HL-60 (cell line): ENCODE results near the gene AHDC1.

Experiments used
- DNase-seq, 2 experiments: peaks; one replicate each; pipeline ENCODE4 v3.0.0-alpha.2; 2010 to 2020; ENCODE audit warnings: low read depth in 1 of 2, low spot score in 1 of 2
- H3K27ac ChIP-seq: fragments of 250-450 bp; sonication (Bioruptor Pico); replicated peaks from 2 replicates; pipeline ENCODE4 v1.5.1; 2020; ENCODE audit warnings: mild to moderate bottlenecking, moderate library complexity
- H3K27me3 ChIP-seq: fragments of 250-450 bp; sonication (Bioruptor Pico); 2 replicates; pipeline ENCODE4 v1.5.1; 2021; ENCODE audit warnings: mild to moderate bottlenecking, moderate library complexity; ENCODE audit not compliant: insufficient read depth, poor library complexity, severe bottlenecking
- H3K4me3 ChIP-seq: replicated peaks from 2 replicates; pipeline ENCODE4 v1.5.1; 2011; ENCODE audit warnings: mild to moderate bottlenecking, control low read depth, low read length; ENCODE audit not compliant: insufficient read depth
- CTCF ChIP-seq: IDR thresholded peaks from one replicate; pipeline ENCODE4 v1.5.1; 2011; ENCODE audit warnings: low read length, control low read depth, inconsistent platforms; ENCODE audit not compliant: insufficient read depth
- GABPA ChIP-seq: IDR thresholded peaks from 2 replicates; pipeline ENCODE4 v1.6.1; 2012; ENCODE audit warnings: low read depth
- POLR2AphosphoS5 ChIP-seq: IDR thresholded peaks from 2 replicates; pipeline ENCODE4 v1.6.1; 2012; ENCODE audit warnings: low read depth
- REST ChIP-seq: IDR thresholded peaks from 2 replicates; pipeline ENCODE4 v1.6.1; 2012; ENCODE audit warnings: low read depth; ENCODE audit not compliant: insufficient replicate concordance
- SPI1 ChIP-seq: IDR thresholded peaks from 2 replicates; pipeline ENCODE4 v1.6.1; 2012; ENCODE audit warnings: low read depth, mild to moderate bottlenecking, borderline replicate concordance

The AHDC1 gene

GRCh38 chr1:27567146-27567526 lies 36.8 kb downstream of the AHDC1 start:
- no peak for DNase-seq
- Histone ChIP-seq H3K27ac (no peak overlapping the region), H3K4me3 (no peak overlapping the region), H3K27me3 (no peaks in the 10 kb centered on the region)
- no peak for TF ChIP-seq POLR2AphosphoS5
- no peak for TF ChIP-seq REST
- no peak for TF ChIP-seq GABPA
- TF ChIP-seq SPI1: no peak
- no peak for TF ChIP-seq CTCF

- TF ChIP-seq POLR2AphosphoS5 (no peak), SPI1 (no peak), CTCF (no peak), REST (no peak), GABPA (no peak)
- H3K27ac ChIP-seq: no peak overlapping the region
- H3K27me3 ChIP-seq: no peaks in the 10 kb centered on the region
- H3K4me3 ChIP-seq: no peak overlapping the region
- DNase-seq: no peak
These were observed 37.3 kb downstream of the AHDC1 start for GRCh38 chr1:27566462-27567145.

GRCh38 chr1:27564710-27565649 lies 39.0 kb downstream of the AHDC1 start:
- DNase-seq: no peak
- TF ChIP-seq POLR2AphosphoS5 (no peak), CTCF (no peak), GABPA (no peak), SPI1 (no peak)
- no peak overlapping the region for H3K4me3 ChIP-seq
- H3K27ac ChIP-seq: no peak overlapping the region
- H3K27me3 ChIP-seq: no peaks in the 10 kb centered on the region
